Measurements from ENCODE around the gene ERC2.

GRCh38 chr3:56316944-56317343, 151.3 kb downstream of the ERC2 start:
- TF ChIP-seq CTCF (tag by site-specific recombination; IDR thresholded peaks at IDR 0.05) = no peak
- TF ChIP-seq REST (tag by site-specific recombination; IDR thresholded peaks at IDR 0.05) = no peak

All from HEK293 (cell line).